GM19438 (cell line): ENCODE results near the gene TMEM184C.
A peak's percentile ranks its signal among the peaks of the same experiment; 100 is the strongest.

Experiments used
- ATAC-seq: cut with Tn5 transposase; IDR thresholded peaks from one replicate; pipeline ENCODE4 v1.9.1; 2021; ENCODE audit warnings: low read depth; ENCODE audit not compliant: unreplicated experiment

Gene TMEM184C

GRCh38 chr4:147599206-147599605 lies 18.0 kb upstream of the TMEM184C start:
- no peak for ATAC-seq

GRCh38 chr4:147599769-147600168 lies 17.4 kb upstream of the TMEM184C start:
- ATAC-seq: no peak

GRCh38 chr4:147605499-147605898 lies 11.7 kb upstream of the TMEM184C start:
- ATAC-seq: no peak

GRCh38 chr4:147607471-147607870 lies 9.7 kb upstream of the TMEM184C start:
- no peak for ATAC-seq

GRCh38 chr4:147610686-147611085 lies 6.5 kb upstream of the TMEM184C start:
- no peak for ATAC-seq

GRCh38 chr4:147616849-147617172 lies 386 bp upstream of the TMEM184C start:
- peak; percentile 9 for ATAC-seq

- peak; percentile 21 for ATAC-seq
These were observed 869 bp downstream of the TMEM184C start for GRCh38 chr4:147617841-147618691.

- no peak for ATAC-seq
These were observed 3.1 kb downstream of the TMEM184C start for GRCh38 chr4:147620315-147620714.

GRCh38 chr4:147625733-147626132 lies 8.5 kb downstream of the TMEM184C start:
- no peak for ATAC-seq

GRCh38 chr4:147626903-147627302 lies 9.7 kb downstream of the TMEM184C start:
- ATAC-seq: no peak

GRCh38 chr4:147628415-147628814 lies 11.2 kb downstream of the TMEM184C start:
- ATAC-seq: no peak

GRCh38 chr4:147629783-147630730 lies 12.9 kb downstream of the TMEM184C start:
- ATAC-seq: no peak

- ATAC-seq: no peak
These were observed 15.9 kb downstream of the TMEM184C start for GRCh38 chr4:147633113-147633512.

GRCh38 chr4:147633643-147634042 lies 16.4 kb downstream of the TMEM184C start:
- ATAC-seq: no peak

GRCh38 chr4:147635348-147635747 lies 18.2 kb downstream of the TMEM184C start:
- no peak for ATAC-seq

GRCh38 chr4:147638365-147638764 lies 21.2 kb downstream of the TMEM184C start:
- no peak for ATAC-seq

- no peak for ATAC-seq
These were observed 21.7 kb downstream of the TMEM184C start for GRCh38 chr4:147638942-147639341.

GRCh38 chr4:147639388-147639787 lies 22.2 kb downstream of the TMEM184C start:
- no peak for ATAC-seq

GRCh38 chr4:147640331-147640730 lies 23.1 kb downstream of the TMEM184C start:
- ATAC-seq: no peak

- no peak for ATAC-seq
These were observed 26.4 kb downstream of the TMEM184C start for GRCh38 chr4:147643616-147644015.

GRCh38 chr4:147644471-147644870 lies 27.3 kb downstream of the TMEM184C start:
- no peak for ATAC-seq
